ENCODE measurements around the gene METTL2A. TPM values are rescaled to one million over a fixed set of nuclear protein-coding genes. Genes with fewer than 3 reads are reported as not detected.
"Not testable (repeated sequence)": the region's sequence is repeated elsewhere in the genome, so short reads cannot be mapped to it uniquely, and the experiment has no call there.

METTL2A gene, protein sequence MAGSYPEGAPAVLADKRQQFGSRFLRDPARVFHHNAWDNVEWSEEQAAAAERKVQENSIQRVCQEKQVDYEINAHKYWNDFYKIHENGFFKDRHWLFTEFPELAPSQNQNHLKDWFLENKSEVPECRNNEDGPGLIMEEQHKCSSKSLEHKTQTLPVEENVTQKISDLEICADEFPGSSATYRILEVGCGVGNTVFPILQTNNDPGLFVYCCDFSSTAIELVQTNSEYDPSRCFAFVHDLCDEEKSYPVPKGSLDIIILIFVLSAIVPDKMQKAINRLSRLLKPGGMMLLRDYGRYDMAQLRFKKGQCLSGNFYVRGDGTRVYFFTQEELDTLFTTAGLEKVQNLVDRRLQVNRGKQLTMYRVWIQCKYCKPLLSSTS
- 10 to 100 TPM in 3 of 5 donors, 1 to 10 TPM in 2; 1.4 to 68.3 (median 21.3) TPM for total RNA-seq
- 10 to 100 TPM in 1 of 3 donors, 1 to 10 TPM in 2; 8.6 to 10.7 (median 9.9) TPM for polyA plus RNA-seq
- long read RNA-seq, donor 1, partial matches to known transcripts, result 0 of 1 reads
- long read RNA-seq, donor 1, other reads (novel, unspliced or antisense), result 0 of 1 reads
- long read RNA-seq, donor 2, partial matches to known transcripts, result 0 of 1 reads
- long read RNA-seq, donor 2, other reads (novel, unspliced or antisense), result 0 of 1 reads
- long read RNA-seq, donor 3, partial matches to known transcripts, result 0 of 1 reads
- long read RNA-seq, donor 3, other reads (novel, unspliced or antisense), result 0 of 1 reads
- long read RNA-seq, donor 4, result 0 reads
- long read RNA-seq, donor 5, partial matches to known transcripts, result 0 of 2 reads
- long read RNA-seq, donor 5, other reads (novel, unspliced or antisense), result 0 of 2 reads
- long read RNA-seq, donor 6, transcript METTL2A-201 (9 exons, 2,537 nt), result major isoform, 15 of 18 reads
- long read RNA-seq, donor 6, partial matches to known transcripts, result 0 of 18 reads
- long read RNA-seq, donor 6, other reads (novel, unspliced or antisense), result 0 of 18 reads
- long read RNA-seq, donor 7, partial matches to known transcripts, result 0 of 3 reads
- long read RNA-seq, donor 7, other reads (novel, unspliced or antisense), result 0 of 3 reads
- long read RNA-seq, donor 8, transcript METTL2A-201 (9 exons, 2,537 nt), result major isoform, 6 of 7 reads
- long read RNA-seq, donor 8, partial matches to known transcripts, result 0 of 7 reads
- long read RNA-seq, donor 8, other reads (novel, unspliced or antisense), result 0 of 7 reads
- long read RNA-seq, donor 9, transcript METTL2A-201 (9 exons, 2,537 nt), result major isoform, 5 of 10 reads
- long read RNA-seq, donor 9, partial matches to known transcripts, result 5 of 10 reads
- long read RNA-seq, donor 9, other reads (novel, unspliced or antisense), result 0 of 10 reads
- long read RNA-seq, donor 10, partial matches to known transcripts, result 0 of 1 reads
- long read RNA-seq, donor 10, other reads (novel, unspliced or antisense), result 0 of 1 reads

DNA sequence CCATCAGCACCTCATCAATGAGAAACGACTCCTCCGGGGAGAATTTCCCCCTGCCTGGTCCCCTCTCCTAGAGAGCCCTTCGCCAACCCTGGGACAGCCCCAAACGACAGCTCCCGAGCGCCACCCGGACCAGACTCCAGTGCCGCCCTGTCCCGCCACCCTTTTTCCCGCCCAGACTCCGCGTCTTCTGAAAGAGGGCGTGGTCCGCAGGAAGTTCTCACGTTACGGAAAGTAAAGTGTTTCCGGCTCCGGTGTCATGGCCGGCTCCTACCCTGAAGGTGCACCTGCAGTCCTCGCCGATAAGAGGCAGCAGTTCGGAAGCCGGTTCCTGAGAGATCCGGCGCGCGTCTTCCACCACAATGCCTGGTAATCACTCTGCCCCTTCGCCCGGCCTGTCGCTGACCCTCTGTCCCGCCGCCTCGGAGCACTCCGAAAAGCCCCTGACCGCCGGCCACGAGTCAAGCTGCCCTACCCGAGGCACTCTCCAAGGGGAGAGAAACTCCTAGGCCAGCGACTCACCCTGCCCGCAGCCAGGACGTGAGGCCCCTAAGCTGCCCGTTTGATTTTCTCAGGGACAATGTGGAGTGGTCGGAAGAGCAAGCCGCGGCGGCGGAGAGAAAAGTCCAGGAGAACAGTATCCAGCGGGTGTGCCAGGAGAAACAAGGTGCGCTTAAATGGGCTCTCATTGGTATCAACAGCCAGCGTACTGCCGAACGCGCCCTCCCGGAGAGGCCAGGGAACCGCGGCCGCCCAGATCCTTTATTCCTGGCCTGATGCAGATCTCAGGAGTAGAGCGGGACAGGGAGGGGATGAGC, at the start of gene METTL2A:
Gene METTL2A (plus strand): TSS at position 251 of the 815 bp plus-strand sequence. CDS start 6 bp downstream, at position 257.
- intact Hi-C loops (cut with DNase I; ENCODE audit: low total_unique reads); H3K27me3 ChIP-seq; H3K9me3 ChIP-seq: not testable (repeated sequence)
- Histone ChIP-seq H3K27ac (peak within 1 kb of the TSS; percentile 53 to 86 (median 78)), H3K4me1 (peaks cover 4 to 32% (median 19%) of the 10 kb centered on the region in 4 donors), H3K4me3 (peak within 1 kb of the TSS; percentile 61 to 85 (median 68)), H3K36me3 (peaks cover 0 to 24% (median 16%) of the 10 kb centered on the region in 4 donors)
- 0 to 2% (median 1%) methylated on average over 33 to 58 of the region's 58 CpGs for WGBS, 5 donors
- peak; percentile 88 to 96 for DNase-seq
- TF ChIP-seq CTCF (IDR thresholded peaks at IDR 0.05), result peak in 3 of 7 experiments; percentile 28 to 38 (median 30)
- TF ChIP-seq POLR2AphosphoS5 (IDR thresholded peaks at IDR 0.05), result peak; percentile 47 to 87 (median 71)

DNA sequence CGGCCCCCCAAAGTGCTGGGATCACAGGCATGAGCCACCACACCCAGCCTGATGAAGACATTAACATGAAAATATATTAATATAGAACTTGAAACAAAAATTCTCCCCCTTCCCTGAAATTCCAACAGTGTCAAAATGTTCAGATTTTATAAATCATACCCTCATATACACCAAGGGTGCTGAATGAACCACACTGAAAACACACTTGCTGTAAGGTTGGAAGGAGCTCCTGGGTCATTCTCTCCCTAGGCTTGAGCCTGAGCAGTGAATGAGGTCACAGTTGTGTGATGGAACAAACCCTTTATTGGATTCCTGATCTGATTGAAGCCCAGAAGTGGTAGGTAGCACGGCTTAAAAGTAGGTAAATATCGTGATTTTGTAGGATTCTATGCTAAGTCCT, 43.4 kb upstream of the METTL2A start, which contains the start of gene EFCAB3:
Gene EFCAB3 (plus strand): TSS at position 301 of the 400 bp plus-strand sequence. CDS start 2,427 bp downstream, outside the sequence.
- H3K27ac ChIP-seq, result no peak within 1 kb of the TSS
- H3K4me1 ChIP-seq, result no peaks in the 10 kb centered on the region
- no peaks in the 10 kb centered on the region for H3K36me3 ChIP-seq
- no peak within 1 kb of the TSS for H3K4me3 ChIP-seq
- peaks cover 0 to 9% (median 0%) of the 10 kb centered on the region in 3 donors for H3K27me3 ChIP-seq
- TF ChIP-seq POLR2AphosphoS5 (IDR thresholded peaks at IDR 0.05) (no peak), CTCF (IDR thresholded peaks at IDR 0.05) (no peak)
- no peaks in the 10 kb centered on the region for H3K9me3 ChIP-seq
- intact Hi-C loops (cut with DNase I; ENCODE audit: low total_unique reads), result no loop called here
- no peak for DNase-seq
- 78 to 91% (median 81%) methylated on average over 3 of the region's 3 CpGs for WGBS, 5 donors

- TF ChIP-seq POLR2AphosphoS5 (IDR thresholded peaks at IDR 0.05) (no peak), CTCF (IDR thresholded peaks at IDR 0.05) (no peak), POLR2A (IDR thresholded peaks at IDR 0.05) (no peak), EP300 (IDR thresholded peaks at IDR 0.05) (no peak)
Measured at GRCh38 chr17:62381561-62381960, 42.1 kb upstream of the METTL2A start.

More at GRCh38 chr17:62381561-62381960, 42.1 kb upstream of the METTL2A start:
- H3K27ac ChIP-seq, result no peak overlapping the region
- intact Hi-C loops (cut with DNase I; ENCODE audit: low total_unique reads), result no loop called here
- no peaks in the 10 kb centered on the region for H3K4me1 ChIP-seq
- DNase-seq, result no peak
- H3K27me3 ChIP-seq, result peaks cover 0 to 9% (median 0%) of the 10 kb centered on the region in 3 donors
- no peaks in the 10 kb centered on the region for H3K36me3 ChIP-seq
- H3K4me3 ChIP-seq, result no peak overlapping the region
- 84 to 90% (median 89%) methylated on average over 16 to 18 of the region's 18 CpGs for WGBS, 5 donors
- no peaks in the 10 kb centered on the region for H3K9me3 ChIP-seq

Measured in stomach (tissue), 19 donors.